Activated T-cell treated with anti-CD3 and anti-CD28 coated beads for 48 hours (primary cell): Measurements from ENCODE around the gene TNS3.

Experiments used
- DNase-seq: peaks from one replicate; pipeline ENCODE4 v3.0.0-alpha.2; 2020; ENCODE audit warnings: low read depth

Gene TNS3

DNA sequence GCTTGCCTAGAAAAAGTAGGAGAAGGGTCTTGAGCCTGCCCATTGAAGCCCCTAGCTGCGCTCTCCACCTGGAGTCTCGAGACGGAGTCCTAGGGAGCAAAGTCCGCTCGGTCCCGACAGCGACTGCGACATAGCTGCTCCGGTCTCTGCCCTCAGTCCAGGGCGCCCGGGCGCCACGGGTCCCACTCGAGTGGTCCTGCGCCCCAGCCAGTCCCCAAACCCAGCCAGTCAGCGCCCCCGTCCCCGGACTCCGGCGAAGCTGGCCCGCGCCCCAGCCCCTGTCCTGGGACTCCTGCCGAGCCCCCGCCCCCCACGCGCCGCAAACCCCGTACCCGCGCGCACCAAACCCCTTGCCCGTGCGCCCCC lies 490 bp downstream of the TNS3 start:
- DNase-seq = no peak

DNA sequence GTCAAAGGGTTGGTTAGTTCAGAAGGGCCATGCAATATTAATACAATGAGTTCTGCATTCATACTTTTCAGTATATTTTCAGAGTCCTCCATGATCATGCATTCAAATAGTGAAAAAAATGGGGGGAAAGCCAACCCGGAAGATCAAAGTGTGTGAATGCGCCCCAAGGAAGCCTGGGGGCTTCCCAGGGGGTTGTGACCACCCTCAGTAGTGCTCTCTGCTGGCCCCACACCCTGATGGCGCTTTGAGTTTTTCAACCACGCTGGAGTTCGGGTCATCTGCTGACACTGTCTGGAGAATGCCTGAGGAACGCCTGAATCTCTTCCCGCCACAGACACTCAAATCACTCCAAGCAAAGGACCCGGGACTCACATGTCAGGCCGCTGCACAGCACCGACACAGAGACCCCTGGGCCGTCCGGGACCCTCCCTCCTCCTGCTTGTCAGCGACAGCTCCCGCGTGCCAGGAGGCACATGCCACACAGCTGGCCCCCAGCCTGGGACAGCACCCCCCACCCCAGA lies 1.0 kb downstream of the TNS3 start:
- no peak for DNase-seq

DNA sequence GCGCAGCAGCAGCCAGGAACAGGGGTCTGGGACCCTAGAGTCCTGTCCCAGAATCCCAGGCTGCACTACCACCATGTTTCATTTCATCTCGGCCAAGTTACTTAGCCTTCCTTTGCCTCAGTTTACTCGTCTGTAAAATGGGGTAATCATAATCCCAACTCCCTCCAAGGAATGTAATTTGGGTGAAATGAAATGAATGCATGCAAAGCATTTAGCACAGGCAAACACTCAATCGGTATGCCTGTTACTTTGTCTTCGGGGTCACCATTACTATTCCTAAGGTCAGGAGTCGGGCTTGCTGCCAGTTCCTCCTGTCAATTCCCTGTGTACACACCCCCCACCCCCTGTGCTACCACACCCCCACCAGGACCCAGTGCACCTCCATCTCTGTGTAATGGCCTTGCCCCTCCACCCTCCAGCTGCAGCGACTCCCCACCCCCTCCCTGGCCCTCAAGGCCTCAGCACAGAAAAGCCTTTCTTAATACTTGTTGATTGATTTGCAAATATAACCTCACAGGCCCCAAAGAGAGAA lies 1.7 kb downstream of the TNS3 start:
- no peak for DNase-seq

DNA sequence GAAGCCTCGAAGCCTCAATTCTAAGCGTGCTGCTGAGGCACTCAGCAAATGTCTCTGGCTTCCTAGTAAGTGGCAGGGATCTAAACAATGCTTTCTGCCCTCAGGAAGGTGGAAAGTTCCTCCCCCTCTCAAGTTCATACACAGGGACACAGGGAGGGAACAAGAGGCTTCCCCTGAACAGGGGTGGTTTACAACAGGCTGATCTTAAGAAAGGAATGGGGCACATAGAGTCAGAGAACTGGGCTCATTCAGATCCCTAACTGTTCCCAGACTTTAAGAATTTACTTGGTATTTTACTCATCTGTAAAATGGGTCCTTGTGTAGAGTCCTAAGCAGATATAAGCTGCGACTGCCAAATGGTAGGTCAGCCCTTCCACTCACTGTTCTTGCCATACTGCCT lies 2.5 kb downstream of the TNS3 start:
- no peak for DNase-seq

DNA sequence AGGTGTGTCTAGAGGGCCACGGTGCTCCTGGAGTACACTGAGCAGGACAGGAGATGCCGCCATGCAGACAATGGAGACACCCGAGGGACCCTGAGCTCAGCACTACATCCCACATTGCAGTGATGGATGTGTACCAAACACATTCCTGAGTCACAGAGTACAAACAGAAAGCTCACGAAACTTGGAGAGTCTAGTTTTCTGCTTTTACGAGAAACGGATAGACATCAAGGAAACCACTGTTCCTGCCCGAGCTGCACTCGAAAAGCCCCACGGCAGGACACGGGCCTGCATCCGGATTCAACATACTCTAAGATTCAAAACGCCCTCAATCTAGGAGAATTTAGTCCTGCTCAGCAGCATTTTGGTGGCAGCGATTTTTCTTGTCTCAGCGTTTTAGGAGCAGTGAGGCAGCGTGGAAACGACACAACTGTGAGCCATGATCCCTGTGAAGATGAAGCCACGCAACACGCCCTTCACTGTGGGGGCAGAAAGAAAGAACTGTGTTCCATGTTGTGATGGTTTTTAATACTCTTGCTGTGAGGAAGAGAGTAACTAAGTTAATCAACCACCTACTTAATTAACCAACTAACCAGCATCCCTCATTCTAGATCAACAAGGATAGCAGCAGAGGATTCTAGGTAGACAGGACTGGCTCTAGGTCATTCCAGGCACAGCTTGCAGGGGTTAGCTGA lies 3.2 kb downstream of the TNS3 start:
- no peak for DNase-seq

DNA sequence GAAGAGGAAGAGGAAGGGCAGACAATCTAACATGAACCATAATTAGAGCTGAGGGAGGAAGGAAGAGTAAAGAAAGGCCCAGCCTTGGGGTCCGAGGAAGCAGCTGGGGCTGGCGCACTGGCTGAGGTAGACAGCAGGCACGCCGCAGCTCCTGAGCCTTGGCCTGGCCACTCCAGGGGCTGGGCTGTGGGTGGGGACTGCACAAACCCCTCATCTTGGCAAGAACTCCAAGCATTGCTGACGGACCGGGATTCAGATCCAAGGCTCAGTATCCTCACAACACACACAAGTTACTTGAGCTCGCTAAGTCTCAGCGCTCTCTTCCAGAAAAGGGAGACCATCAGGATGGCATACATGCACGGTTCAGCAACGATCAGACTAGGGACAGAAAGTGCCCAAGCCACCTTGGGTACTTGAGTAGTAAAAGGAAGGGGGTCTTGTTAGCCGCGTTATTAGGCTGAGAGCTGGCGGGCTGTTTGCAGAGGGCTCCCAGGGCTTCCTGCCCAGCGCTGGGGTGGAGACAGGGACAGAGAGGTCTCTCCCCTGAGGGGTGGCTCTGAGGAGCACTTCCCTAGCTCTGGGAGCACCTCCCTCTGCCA lies 4.5 kb downstream of the TNS3 start:
- DNase-seq = no peak

DNA sequence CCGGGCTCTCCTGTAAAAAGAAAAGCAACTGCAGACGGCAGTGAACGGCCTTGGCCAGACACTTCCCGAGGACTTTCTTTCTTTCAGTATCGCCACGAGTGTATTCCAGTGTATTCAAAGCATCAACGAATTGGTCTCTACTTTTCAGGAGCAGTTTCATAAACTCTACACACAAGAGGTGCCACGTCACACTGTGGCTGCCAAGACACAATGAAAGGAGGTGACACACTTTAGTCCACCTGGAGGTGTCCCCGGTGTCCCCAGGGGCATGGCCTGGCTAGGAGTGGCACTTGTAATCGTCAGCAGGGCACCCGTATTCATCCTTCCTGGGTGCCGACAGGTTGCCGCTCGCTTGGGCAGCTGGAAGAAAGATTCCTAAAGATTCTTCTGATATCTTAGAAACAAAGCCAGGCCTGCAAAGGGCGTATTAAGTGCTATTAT lies 5.0 kb downstream of the TNS3 start:
- no peak for DNase-seq

DNA sequence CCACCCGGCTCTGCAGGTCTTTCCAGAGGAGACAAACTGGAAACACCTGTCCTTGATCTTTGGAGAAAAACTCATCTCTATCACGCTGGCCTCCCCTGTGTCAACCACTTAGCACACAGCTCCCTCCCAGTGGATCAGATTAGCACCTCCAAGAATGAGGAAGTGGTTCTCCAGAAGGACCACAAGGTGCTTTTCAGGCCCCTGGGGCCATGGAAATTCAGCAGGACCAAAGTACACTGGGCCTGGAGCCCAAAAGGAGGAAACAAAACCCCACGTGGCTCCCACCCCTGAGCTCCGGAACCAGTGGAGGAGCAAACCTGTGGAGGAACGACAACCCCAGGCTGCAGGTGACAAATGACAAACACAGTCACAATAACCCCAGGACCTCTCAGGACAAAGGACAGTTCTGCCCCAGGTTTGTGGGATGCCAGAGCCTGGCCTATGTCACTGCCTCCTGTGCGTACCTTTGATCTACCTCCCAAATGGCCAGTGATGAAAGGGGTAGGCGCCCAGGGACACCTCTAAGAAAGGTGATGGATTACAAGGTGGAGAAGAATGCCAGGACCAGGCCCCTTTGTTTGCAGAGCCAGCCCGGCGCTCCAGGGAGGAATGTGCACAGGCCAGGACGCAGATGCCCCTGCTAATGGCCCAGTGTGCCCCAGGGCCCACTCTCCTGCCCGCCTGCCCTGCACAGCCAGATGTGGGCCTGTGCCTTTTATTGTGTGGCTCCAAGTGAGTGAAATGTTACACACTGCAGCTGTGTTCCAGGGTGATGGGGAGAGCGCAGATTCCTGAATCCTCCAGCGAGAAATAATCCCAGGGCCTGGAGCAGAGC lies 5.7 kb downstream of the TNS3 start:
- no peak for DNase-seq

DNA sequence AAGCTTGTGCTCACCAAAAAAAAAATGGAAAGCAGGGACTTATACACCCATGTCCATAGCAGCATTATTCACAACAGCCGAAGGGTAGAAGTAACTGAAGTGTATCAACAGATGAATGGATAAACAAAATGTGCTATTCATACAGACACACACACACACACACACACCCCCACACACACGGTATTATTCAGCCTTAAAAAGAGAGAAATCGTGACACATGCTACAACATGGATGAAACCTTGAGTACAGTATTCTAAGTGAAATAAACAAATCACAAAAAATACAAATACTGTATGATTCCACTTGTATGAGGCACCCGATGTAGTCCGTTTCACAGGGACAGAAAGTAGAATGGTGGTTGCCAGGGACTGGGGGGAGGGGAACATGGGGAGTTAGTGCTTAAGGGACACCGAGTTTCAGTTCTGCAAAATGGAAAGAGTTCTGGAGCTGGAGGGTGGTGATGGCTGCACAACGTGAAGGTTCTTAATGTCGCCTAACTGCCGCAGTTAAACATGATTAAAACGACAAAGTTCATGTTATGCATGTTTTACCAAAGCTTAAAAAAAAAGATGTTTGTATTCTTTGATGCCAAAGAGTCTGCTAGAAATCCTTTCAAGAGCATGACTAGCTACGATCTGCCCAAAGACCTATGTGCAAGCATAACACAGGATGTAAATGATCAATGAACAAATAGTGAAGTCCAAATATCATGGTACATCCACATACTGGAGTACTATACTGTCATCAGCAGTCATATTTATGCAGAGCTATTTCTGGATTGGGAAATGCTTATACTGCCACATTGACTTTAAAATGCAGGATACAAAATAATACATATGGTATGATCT lies 7.2 kb downstream of the TNS3 start:
- DNase-seq = no peak

DNA sequence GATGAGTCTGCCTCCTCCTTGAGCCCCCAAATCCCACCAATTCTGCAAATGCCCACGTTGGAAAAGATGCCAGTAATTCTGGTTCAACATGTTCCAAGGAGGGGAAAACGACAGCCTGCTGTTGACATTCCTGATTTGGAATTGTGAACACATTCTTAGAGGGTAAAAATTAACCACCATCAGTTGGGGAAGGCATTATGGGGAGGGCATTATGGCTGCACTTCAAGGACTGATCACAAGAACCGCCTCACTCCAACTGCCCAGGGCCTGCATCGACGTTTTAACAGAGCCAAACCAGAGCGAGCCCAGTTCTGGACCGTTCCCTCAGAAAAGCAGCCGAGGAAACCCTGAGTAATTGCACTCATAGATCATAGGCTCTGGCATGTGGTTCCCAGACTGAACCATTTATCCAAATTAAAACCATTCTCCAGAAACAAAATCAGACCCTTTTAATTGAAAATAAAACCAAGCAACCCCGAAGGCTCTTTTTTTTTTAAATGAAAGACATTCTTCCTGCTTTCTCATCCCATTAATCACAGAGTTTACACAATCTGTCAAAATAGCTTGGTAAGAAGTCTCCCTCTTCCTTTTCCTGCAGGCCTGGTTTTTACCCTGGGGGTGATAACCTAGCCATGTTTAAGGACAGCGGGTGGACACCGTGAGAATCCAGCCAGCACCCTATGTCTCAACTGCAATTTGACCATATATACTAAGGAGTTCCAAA lies 8.0 kb downstream of the TNS3 start:
- no peak for DNase-seq

DNA sequence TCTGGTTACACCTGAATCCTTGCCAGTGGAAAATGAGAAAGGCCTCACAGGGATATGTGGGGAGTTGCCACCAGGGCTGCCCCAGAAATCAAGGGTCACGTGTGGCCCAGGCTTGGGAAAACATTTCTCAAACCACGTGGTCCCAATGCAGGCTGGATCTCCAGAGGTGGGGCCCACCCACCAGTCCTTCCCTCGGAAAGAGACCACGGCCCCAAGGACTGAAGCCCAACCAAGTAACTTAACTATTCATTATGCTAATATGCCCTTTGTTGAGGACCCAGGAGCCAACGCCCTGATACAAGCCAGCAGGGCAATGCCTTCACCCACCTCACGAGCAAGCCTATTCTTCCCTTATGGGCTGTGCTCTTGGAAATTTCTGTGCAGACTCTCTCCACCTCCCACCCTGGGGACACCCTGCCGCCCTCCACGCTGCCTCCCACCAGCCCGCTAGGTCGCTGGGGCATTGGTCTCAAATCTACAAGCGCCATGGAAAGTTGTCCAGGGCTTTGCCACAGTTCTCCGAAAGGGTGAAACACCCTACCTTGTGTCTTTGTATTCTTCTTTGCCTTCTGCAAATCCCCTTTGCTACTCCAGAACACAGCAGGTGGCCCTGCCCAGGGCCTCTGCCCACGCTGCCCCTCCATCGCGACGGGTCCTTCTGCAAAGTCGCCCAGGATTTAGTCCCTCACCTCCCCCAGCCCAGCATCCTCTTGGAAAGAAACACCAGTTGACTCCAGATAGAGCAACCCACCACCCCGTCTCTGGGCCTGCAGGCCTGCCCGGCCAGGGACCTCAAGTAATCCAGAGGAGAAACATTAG lies 8.8 kb downstream of the TNS3 start:
- no peak for DNase-seq

DNA sequence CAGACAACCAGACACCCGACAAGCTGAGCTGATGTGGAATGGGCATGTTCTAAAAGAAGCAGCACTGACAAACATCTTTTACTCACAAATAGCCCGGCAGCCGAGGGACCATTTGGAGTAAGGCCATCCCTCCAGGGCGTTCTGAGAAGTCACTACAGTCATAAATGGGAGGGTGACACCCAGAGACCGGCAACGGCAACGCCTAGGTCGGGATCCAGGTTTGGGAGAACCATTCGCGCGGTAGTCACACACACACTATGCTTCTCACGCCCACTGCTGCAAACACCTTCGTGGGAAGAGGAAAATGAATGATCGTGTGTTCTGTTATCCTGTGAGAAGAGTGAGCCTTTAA lies 9.8 kb downstream of the TNS3 start:
- no peak for DNase-seq

DNA sequence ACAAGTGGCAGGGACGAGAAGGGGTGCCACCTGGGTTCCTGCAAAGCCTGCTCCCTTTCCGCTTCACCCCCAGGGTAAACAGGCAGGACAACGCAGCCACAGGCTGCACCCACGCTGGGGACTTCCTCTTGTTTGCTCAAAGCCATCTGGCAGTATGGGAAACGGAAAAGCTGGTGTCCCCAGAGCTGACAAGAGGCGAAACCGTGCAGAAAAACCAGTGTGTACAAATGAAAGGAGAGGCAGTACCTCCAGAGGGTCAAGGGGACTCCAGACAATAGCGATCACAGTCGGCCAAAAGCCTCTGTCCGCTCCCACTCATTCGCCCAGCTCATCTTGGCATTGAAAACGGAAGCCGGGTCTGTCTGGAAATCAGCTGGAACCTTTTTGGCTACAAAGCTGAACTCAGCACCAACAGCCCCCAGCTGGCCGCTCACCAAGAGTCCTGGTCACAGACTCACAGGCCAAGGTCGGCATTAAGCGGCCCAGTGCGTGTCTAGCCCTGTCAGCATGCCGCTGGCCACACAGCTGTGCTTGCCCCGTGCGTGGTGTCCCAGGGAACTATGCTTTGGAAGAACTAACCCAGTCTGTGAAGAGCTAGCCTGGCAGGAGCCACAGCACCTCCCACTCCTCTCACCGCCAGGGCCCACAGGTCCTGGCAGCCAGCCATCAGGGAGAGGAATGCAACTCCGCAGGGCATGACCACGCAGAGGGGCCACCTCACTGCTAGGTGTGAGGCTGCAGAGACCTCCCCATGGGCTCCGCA lies 10.4 kb downstream of the TNS3 start:
- DNase-seq = no peak

DNA sequence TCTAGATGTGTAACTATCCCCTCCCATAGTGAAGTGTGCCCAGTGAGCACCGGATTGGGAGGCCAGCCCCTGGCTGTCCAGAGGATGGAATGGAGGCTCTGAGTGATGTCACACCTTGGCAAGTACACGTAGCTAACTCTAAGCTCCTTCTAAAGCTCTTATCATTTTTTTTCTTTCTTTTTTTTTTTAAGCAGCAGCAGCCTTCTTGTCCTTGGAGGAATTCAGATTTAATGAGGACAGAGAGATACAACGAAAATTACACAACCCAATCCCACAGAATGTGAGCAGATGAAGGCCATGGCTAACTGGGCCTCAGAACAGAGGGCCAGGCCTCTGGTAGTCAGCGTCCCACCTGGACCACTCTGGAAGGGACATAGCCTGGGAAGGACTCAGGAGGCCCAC lies 11.3 kb downstream of the TNS3 start:
- no peak for DNase-seq

DNA sequence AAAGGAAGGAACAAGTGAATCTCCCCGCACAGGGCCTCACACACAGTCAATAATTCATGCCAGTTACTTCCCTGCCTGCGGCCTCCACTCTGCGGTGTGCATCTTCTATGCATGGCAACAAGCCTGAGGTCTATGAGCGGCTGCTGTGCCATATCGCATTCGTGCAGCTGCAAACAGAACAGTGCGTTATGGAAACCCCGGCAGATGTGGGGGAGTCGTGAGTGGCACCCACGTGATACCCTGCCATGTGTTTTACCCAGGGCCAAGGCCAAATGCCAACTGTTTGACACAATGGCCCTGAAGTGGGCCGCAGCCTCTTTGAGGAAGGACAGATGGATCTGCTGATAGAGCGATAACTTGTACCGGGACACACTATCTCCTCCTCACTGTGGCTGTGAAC lies 13.4 kb downstream of the TNS3 start:
- DNase-seq = no peak

DNA sequence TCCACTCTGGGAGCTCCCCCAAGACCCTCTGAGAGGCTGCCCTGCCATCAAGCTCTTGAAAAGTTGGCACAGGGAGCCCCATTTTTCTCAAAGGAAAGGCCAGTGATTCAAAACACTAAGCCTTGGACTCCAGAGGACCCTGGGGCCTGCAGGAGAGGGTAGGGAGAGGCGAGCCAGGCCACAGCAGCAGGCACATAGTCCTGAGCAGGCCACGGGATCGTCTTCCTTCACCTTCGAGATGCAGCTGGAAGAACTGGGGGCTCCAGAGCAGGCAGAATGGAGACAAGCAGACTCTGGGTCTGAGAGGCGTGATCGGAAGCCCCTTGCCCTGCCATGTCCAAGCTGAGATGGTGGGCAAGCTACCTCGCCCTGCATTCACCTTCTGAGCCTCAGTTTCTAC lies 13.9 kb downstream of the TNS3 start:
- no peak for DNase-seq

DNA sequence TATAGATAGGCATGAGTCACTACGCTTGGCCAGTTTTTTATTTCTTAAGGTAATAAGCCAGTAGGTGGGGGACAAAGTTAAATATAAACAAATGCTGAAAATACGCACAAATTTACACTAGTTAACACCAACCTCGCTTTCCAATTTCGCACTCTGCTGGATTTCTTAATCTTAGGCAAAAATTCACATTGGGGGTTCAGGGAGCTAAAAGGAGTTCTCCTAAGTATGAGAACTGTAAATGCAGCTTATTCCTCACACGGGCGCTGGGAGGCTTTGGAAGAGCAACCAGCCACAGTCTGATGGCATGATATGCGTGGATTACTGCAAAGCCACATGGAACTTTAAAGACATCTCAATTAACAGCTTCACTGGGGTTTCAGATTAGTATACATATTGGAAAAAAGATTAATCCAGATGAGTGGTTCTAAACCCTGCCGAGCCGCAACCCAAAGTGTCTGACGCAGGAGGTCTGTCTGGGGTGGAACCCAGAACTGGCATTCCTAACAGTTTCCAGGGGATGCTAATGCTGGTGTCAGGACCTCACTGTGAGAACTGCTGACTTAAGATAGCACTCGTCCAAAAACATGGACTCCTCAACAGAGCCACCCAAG lies 16.2 kb downstream of the TNS3 start:
- no peak for DNase-seq

DNA sequence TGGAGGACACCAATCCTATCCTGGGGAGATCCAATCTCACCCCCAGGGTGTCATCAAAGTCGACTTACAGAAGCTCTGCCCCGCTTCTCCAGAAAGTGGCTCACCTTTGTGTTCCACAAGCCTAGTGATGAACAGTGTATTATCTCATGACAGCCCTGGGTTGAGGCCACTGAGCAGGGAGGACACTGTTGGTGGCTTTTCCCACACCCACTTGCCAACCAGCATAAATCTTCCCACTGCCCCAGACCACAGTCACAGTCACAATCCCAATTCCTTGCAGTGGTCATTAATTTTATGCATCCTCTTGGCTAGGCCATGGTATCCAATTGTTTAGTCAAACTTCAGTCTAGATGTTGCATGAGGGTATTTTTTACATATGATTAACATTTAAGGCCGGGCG lies 18.4 kb downstream of the TNS3 start:
- no peak for DNase-seq

DNA sequence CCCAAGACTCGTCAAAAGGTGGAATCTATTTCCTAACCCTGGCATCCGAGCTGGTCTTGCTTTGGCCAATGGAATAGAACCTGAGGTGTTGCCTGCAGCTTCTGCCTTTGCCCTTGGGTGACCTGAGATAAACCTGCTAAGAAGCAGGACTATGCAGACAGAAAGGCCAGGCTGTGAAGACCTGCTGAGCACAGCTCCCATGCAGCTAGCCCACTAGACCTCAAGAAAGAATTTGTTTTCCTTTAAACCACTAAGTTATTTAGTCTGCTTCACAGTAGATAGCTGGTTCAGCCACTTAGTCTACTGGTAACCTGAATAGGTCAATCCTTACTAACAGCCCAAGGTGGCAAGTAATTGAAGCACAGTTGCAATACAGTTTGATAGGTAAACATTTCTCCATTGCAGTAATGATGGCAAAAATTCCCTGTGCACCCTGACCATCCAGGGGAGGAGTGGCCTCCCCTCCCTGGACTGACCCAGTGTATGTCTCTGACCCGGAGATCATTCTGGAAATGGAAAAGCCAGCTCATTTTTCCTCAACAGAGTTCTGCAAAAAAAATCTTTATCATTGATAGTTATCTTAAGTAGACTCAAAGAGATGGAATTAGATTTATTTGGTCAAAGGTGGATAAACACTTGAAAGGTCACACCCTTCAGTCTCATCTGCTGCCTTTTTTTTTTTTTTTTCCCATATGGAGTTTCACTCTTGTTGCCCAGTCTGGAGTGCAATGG lies 20.0 kb downstream of the TNS3 start:
- no peak for DNase-seq
